Measurements from ENCODE around the gene OTUD7B.
"Not testable (repeated sequence)": the region's sequence is repeated elsewhere in the genome, so short reads cannot be mapped to it uniquely, and the experiment has no call there.

OTUD7B gene

DNA sequence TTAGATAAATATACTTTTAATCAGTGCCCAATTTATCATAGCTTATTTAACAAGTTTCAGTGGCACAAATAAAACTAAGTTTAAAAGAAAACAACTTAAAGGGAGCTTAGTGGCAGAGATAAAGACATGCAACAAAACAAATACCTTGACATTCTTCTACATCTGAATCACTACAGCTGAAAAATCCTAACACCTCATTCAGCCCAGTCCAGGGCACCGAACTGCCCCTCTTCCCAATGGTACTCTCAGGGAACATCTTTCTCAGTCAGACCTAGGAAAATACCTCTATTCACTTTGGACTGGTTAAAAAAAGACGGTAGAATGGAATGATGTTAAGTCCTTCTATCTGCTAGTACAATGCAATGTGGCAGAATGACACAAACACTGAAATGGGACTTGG, 8.3 kb downstream of the OTUD7B start:
- DNase-seq, result no peak

DNA sequence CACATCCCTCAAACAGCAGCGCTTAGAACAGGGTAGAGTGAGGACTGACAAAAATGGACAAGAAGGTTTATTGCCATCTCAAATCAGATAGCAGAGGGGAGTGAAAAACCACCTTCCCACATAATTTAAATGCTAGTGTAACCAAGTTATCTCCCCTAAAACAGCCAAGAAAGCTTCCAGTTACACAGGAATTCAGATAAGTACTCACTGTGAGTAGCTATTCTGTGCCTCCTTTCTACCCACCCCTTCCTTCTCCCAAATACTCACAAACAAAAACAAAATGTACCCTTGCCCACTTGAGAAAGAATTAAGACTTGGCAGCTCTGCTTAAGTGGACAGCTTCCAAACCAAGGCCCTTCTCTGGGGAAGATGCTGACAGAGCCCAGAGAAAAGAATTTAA, 9.1 kb downstream of the OTUD7B start:
- no peak for DNase-seq

GRCh38 chr1:149997585-149998262, 12.8 kb downstream of the OTUD7B start:
- no peak for DNase-seq

GRCh38 chr1:149995927-149996326, 14.6 kb downstream of the OTUD7B start:
- no peak for DNase-seq

GRCh38 chr1:149993764-149994163, 16.8 kb downstream of the OTUD7B start:
- no peak for DNase-seq

- DNase-seq, result no peak
Measured at GRCh38 chr1:149993181-149993580, 17.3 kb downstream of the OTUD7B start.

- DNase-seq, result no peak
Measured at GRCh38 chr1:149987297-149987595, 23.3 kb downstream of the OTUD7B start.

GRCh38 chr1:149986486-149987296, 23.8 kb downstream of the OTUD7B start:
- DNase-seq, result no peak

GRCh38 chr1:149979972-149980540, 30.5 kb downstream of the OTUD7B start:
- DNase-seq, result no peak

DNA sequence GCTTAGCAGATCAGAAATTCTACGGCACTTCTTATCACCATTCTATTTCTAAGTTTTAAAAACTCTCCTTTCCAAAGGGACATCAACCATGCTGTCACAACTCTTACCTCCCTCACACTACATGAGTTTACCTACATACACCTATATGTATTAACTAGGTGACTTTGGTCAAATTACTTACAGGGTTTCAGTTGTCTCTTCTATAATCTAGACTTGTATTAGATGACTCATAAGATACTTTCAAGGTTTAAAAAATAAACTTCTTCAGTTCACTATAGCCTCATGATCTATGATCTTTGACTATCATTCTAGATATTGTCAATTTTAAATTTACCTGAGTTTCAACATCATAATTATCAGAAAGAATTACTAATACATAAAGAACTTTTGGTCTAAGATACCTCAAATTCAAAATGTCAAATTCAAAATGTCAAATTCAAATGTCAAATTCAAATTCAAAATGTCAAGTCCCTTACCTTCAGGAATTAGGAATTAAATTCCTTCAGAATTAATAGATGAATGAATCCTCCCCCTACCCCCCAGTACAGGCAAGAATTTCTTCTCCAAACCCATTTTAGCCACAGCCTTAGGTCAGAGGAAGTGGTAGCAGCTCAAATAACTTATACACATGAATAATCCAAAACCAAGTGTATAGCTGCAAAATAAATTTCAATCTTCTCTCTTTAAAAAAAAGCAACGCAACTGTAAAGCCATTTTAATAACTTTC, 31.1 kb downstream of the OTUD7B start:
- DNase-seq, result no peak

DNA sequence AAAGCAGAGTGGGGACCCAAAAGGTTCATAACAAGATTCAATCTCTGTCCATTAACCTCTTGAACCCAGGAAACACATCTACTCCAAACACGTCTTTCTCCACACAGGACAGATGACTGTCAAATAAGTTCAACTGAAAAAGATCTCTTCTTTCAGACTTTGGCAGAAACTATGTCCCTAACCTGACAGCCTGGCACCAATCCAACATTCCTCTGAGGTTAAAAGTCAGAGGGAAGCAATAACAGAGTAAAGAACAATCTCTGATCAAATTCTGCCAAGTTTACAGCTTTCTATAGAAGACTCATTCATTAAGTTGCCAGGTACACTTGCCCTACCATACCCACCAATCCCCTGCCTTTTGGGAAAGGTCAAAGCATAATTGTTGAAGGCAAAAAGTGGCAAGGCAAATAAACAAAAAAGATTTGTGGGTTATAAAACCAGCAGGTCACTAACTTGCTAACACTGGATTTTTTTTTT, 31.9 kb downstream of the OTUD7B start:
- DNase-seq, result no peak

DNA sequence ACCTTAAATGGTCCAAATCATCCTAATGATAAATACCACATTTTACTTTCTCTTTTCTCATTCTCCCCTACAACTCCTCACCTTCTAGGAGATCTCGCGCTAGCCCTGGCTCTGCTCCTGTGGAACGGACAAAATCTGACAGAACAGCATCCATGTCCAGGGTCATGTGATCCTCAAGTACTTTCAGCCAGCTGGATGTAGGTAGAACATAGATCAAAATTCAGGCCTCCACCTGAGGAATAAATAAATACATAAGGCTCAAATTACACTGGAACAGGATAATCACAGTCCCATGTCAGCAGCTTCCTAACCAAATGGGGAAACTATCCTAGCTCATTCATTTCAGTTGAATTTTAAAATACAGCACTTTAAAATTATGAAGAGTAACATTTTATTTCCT, 33.2 kb downstream of the OTUD7B start:
- no peak for DNase-seq

- DNase-seq, result no peak
Measured at GRCh38 chr1:149972547-149972946, 38.0 kb downstream of the OTUD7B start.

DNA sequence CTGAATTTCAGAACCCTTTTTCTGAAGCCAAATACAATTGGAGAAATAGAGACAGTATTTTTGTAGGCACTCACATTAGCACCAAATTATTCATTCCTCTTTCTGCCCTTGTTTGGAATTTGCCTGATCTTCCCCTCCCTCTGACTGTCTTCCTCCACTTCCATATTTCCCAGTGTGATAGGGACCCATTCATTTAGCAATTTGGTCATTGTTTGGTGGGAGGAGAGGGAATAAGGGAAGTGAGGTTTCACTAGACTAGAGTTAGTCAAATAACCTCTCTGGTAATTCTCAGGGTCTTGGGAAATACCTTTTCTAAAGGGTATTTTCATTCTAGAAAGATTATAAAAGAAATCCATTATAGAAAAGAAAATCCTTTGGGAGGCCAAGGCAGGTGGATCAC, 42.9 kb downstream of the OTUD7B start:
- DNase-seq, result no peak

GRCh38 chr1:149967041-149967440, 43.5 kb downstream of the OTUD7B start:
- DNase-seq, result no peak

DNA sequence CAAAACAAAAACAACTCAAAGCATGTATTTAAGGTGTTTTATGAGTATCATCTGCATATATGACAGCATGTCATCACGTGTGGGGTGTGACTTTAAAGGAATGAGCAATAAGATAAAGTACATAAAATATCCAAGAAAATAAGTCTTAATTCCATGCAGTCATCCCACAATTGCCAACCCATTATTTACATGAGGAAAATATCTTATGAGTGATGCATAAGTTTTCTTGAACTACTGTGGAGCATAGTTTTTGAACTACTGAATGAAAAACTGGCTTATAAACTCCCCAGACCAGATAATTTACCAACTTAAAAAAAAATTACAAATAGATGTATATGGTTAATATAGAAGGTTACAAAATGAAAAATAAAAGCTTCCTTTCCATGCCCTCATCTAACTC, 44.1 kb downstream of the OTUD7B start:
- DNase-seq, result no peak

- DNase-seq, result no peak
Measured at GRCh38 chr1:149965440-149965839, 45.1 kb downstream of the OTUD7B start.

DNA sequence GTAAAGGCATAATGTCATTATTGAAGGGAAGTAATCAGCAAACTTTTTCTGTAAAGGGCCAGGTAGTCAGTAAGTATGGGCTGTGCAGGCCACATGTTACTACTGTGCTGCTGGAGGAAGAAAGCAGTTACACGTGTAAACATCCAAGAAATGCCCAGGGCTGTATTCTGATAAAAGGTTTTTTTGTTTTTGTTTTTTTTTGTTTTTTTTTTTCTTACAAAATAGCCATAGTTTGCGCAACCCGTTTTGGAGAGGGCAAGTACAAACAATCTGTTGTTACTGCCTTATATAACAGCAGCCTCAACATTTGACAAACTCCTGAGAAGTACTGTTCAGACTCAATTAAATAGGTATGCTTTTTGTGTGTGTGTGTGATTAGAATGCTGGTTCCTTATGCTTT, 47.2 kb downstream of the OTUD7B start:
- no peak for DNase-seq

- no peak for DNase-seq
Measured at GRCh38 chr1:149962736-149963135, 47.8 kb downstream of the OTUD7B start.

DNA sequence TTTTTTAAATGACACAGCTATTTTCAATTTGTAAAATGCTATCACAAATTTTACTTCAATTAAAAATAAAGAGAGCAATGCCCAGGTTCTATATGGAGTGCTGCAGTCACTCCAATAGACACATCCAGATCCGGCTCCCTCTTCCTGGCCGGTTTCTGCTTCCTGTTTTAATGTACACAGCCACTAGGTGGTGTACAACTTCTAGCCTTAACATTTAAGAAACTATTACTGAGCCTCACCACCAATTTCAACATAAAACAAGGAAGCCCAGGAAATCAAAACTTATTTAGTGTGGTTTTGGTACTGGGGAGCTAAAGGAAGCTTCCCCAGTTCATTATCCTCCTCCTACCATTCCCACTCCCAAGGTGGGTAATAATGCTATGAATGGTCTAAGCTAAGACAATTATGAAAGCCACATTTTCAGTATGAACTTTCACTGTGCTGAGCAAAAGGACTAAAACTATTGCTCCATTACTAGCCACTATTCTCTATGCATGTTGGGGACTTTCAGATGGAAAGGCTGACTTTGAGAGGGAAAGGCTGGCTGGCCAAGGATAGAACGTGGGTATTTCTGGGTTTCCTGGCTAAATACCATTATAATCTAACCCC, 48.4 kb downstream of the OTUD7B start:
- peak; percentile 32 for DNase-seq

DNA sequence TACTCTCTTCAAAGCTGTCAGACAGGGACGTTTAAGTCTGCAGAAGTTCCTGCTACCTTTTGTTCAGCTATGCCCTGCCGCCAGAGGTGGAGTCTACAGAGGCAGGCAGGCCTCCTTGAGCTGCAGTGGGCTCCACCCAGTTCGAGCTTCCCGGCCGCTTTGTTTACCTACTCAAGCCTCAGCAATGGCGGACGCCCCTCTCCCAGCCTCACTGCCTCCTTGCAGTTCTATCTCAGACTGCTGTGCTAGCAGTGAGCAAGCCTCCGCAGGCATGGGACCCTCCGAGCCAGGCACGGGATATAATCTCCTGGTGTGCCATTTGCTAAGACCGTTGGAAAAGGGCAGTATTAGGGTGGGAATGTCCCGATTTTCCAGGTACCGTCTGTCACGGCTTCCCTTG, 53.0 kb downstream of the OTUD7B start:
- not testable (repeated sequence) for DNase-seq

DNA sequence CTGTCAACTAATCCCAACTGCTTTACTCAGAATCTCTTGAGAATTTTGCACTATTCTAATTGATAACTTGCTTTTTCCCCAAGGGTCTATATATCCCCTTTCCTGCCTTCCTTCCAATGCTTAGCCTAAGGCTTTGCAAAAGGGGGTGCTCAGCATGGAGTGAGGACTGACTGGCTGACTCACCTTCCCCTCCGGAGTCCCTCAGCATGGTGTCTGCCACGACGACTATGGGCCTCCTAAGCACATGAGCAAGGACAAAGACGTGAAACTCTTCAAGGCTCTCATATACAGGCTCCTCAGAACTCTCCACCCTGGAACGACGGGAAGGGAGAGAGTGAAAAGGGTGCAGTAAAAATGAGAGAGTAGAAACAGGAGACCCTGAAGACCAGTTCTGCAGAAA, 60.6 kb downstream of the OTUD7B start:
- DNase-seq, result no peak

- DNase-seq, result no peak
Measured at GRCh38 chr1:149945206-149945605, 65.3 kb downstream of the OTUD7B start.

Data from effector CD4-positive, alpha-beta T cell (primary cell).